DND-41 (cell line): Measurements from ENCODE around the gene SIRPA.

Experiments used
- ATAC-seq: fragments of 200-7000 bp; cut with Tn5 transposase; 3 replicates; pipeline ENCODE4 v1.9.1; 2021; ENCODE audit warnings: low read depth; ENCODE audit not compliant: insufficient read depth
- DNase-seq: peaks from one replicate; pipeline ENCODE4 v3.0.0-alpha.2; 2020
- H2AFZ ChIP-seq: 2 replicates; pipeline ENCODE4 v1.6.0; 2012; ENCODE audit warnings: low read depth, low read length
- H3K27ac ChIP-seq: 2 replicates; pipeline ENCODE4 v1.5.1; 2012; ENCODE audit warnings: low read length, inconsistent platforms
- H3K27me3 ChIP-seq: fragments of 200-600 bp; sonication (generic); 2 replicates; pipeline ENCODE4 v1.6.0; 2012; ENCODE audit warnings: low read length, mild to moderate bottlenecking, inconsistent platforms; ENCODE audit not compliant: insufficient read depth, poor library complexity
- H3K36me3 ChIP-seq: 2 replicates; pipeline ENCODE4 v1.5.1; 2012; ENCODE audit warnings: low read length, inconsistent platforms; ENCODE audit not compliant: insufficient read depth
- H3K4me1 ChIP-seq: 2 replicates; pipeline ENCODE4 v1.5.1; 2012; ENCODE audit warnings: mild to moderate bottlenecking, low read length; ENCODE audit not compliant: insufficient read depth
- H3K4me2 ChIP-seq: 2 replicates; pipeline ENCODE4 v1.6.0; 2012; ENCODE audit warnings: mild to moderate bottlenecking, moderate library complexity, low read length, inconsistent platforms; ENCODE audit not compliant: insufficient read depth
- H3K4me3 ChIP-seq, 2 experiments: fragments of 200-600 bp in 1 of 2; shearing (Covaris generic) in 1 of 2; 2 replicates each; pipeline ENCODE4 v1.5.1; 2012 to 2016; ENCODE audit warnings: inconsistent platforms in 2 of 2, low read length in 2 of 2, mild to moderate bottlenecking in 2 of 2, low read depth in 1 of 2, moderate library complexity in 1 of 2
- H3K79me2 ChIP-seq: 2 replicates; pipeline ENCODE4 v1.6.0; 2012; ENCODE audit warnings: low read length, inconsistent platforms; ENCODE audit not compliant: insufficient read depth
- H3K9ac ChIP-seq: 2 replicates; pipeline ENCODE4 v1.6.0; 2012; ENCODE audit warnings: low read depth, mild to moderate bottlenecking, inconsistent platforms, low read length, moderate library complexity
- H3K9me3 ChIP-seq: 2 replicates; pipeline ENCODE4 v1.5.1; 2012; ENCODE audit warnings: low read length, moderate library complexity, mild to moderate bottlenecking, inconsistent platforms; ENCODE audit not compliant: insufficient read depth, severe bottlenecking
- H4K20me1 ChIP-seq: 2 replicates; pipeline ENCODE4 v1.6.0; 2012; ENCODE audit warnings: low read length; ENCODE audit not compliant: insufficient read depth
- EZH2 ChIP-seq: IDR thresholded peaks from 3 replicates; pipeline ENCODE4 v1.6.1; 2012; ENCODE audit warnings: borderline replicate concordance, low read depth, mild to moderate bottlenecking, moderate library complexity, low read length, inconsistent platforms; ENCODE audit not compliant: severe bottlenecking
- TF ChIP-seq, protein P1 (sequence below): IDR thresholded peaks from 2 replicates; pipeline ENCODE4 v1.5.1; 2012; ENCODE audit warnings: borderline replicate concordance, low read length, moderate library complexity, mild to moderate bottlenecking; ENCODE audit not compliant: poor library complexity, severe bottlenecking; ENCODE audit errors: extremely low read depth

Gene SIRPA

GRCh38 chr20:1855690-1856089 is 39.5 kb upstream of the SIRPA start:
- H3K9me3 ChIP-seq, result no peaks in the 10 kb centered on the region
- ATAC-seq (no peak), DNase-seq (no peak)
- H2AFZ ChIP-seq, result no peak overlapping the region
- peaks cover 9% of the 10 kb centered on the region for H3K27me3 ChIP-seq
- no peaks in the 10 kb centered on the region for H3K79me2 ChIP-seq
- H3K27ac ChIP-seq, result no peak overlapping the region
- H3K9ac ChIP-seq, result no peak overlapping the region
- no peaks in the 10 kb centered on the region for H4K20me1 ChIP-seq
- H3K4me1 ChIP-seq, result peaks cover 10% of the 10 kb centered on the region
- TF ChIP-seq, protein P1, sequence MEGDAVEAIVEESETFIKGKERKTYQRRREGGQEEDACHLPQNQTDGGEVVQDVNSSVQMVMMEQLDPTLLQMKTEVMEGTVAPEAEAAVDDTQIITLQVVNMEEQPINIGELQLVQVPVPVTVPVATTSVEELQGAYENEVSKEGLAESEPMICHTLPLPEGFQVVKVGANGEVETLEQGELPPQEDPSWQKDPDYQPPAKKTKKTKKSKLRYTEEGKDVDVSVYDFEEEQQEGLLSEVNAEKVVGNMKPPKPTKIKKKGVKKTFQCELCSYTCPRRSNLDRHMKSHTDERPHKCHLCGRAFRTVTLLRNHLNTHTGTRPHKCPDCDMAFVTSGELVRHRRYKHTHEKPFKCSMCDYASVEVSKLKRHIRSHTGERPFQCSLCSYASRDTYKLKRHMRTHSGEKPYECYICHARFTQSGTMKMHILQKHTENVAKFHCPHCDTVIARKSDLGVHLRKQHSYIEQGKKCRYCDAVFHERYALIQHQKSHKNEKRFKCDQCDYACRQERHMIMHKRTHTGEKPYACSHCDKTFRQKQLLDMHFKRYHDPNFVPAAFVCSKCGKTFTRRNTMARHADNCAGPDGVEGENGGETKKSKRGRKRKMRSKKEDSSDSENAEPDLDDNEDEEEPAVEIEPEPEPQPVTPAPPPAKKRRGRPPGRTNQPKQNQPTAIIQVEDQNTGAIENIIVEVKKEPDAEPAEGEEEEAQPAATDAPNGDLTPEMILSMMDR, result no peak
- no peak for TF ChIP-seq EZH2
- no peak overlapping the region for H3K4me2 ChIP-seq
- no peak overlapping the region for H3K4me3 ChIP-seq
- no peaks in the 10 kb centered on the region for H3K36me3 ChIP-seq

DNA sequence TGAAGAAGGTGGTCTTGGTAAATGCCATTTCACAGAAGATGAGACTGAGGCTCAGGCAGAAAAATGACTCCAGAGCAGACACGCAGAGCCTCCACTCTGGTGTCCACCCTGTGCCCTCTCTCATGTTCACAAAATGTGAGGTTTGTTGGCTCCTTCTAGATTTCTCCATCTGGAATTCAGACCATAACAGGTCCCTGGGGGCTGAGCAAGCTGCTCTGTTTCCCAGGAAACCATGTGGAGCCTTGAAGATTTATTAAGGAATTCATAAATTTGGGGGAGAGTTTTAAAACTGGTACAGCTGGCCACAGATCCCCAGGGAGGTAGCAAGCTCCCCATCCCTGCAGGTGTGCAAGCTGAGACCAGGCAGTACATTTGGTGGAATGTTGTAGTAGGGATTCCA is 38.8 kb upstream of the SIRPA start:
- TF ChIP-seq EZH2, result no peak
- TF ChIP-seq, protein P1, result no peak
- peaks cover 9% of the 10 kb centered on the region for H3K27me3 ChIP-seq
- ATAC-seq, result no peak
- no peak overlapping the region for H3K4me3 ChIP-seq
- no peaks in the 10 kb centered on the region for H4K20me1 ChIP-seq
- H3K4me2 ChIP-seq, result no peak overlapping the region
- no peak overlapping the region for H3K9ac ChIP-seq
- no peak for DNase-seq
- no peaks in the 10 kb centered on the region for H3K36me3 ChIP-seq
- H3K27ac ChIP-seq, result no peak overlapping the region
- H3K79me2 ChIP-seq, result no peaks in the 10 kb centered on the region
- H3K4me1 ChIP-seq, result peaks cover 3% of the 10 kb centered on the region
- no peaks in the 10 kb centered on the region for H3K9me3 ChIP-seq
- no peak overlapping the region for H2AFZ ChIP-seq

GRCh38 chr20:1857466-1857865 is 37.7 kb upstream of the SIRPA start:
- H3K4me3 ChIP-seq, result no peak overlapping the region
- H4K20me1 ChIP-seq, result no peaks in the 10 kb centered on the region
- ATAC-seq, result no peak
- no peaks in the 10 kb centered on the region for H3K36me3 ChIP-seq
- H3K9me3 ChIP-seq, result no peaks in the 10 kb centered on the region
- no peak overlapping the region for H3K27ac ChIP-seq
- no peaks in the 10 kb centered on the region for H3K79me2 ChIP-seq
- peaks cover 12% of the 10 kb centered on the region for H3K27me3 ChIP-seq
- TF ChIP-seq EZH2, result no peak
- TF ChIP-seq, protein P1, result no peak
- no peak overlapping the region for H3K4me2 ChIP-seq
- no peak for DNase-seq
- H3K9ac ChIP-seq, result no peak overlapping the region
- no peak overlapping the region for H2AFZ ChIP-seq
- no peaks in the 10 kb centered on the region for H3K4me1 ChIP-seq

DNA sequence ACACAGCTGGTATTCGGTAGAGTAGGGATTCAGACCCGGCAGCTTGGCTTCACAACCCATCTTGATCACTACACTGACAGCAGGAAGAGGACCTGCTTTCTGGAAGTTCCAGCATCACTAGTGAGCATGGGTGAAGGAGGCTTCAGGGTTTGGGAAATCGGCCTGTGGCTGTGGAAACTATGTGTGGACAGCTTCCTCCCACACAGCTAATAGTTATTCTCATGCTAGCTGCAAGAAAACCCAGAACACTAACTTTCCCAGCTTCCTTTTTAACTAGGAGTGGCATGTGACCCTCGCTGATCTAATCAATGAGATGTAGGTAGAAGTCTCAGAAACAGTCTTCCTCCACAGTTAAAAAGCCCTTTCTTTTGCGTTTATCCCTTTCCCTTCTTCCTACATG is 36.3 kb upstream of the SIRPA start:
- TF ChIP-seq, protein P1, result no peak
- no peak for TF ChIP-seq EZH2
- no peak overlapping the region for H3K27ac ChIP-seq
- H4K20me1 ChIP-seq, result no peaks in the 10 kb centered on the region
- no peaks in the 10 kb centered on the region for H3K36me3 ChIP-seq
- H3K79me2 ChIP-seq, result no peaks in the 10 kb centered on the region
- no peak overlapping the region for H3K4me2 ChIP-seq
- no peaks in the 10 kb centered on the region for H3K4me1 ChIP-seq
- H2AFZ ChIP-seq, result no peak overlapping the region
- no peaks in the 10 kb centered on the region for H3K9me3 ChIP-seq
- ATAC-seq (no peak), DNase-seq (no peak)
- no peak overlapping the region for H3K4me3 ChIP-seq
- no peak overlapping the region for H3K9ac ChIP-seq
- peaks cover 10% of the 10 kb centered on the region for H3K27me3 ChIP-seq
